ENCODE results near the gene REN.

DNA sequence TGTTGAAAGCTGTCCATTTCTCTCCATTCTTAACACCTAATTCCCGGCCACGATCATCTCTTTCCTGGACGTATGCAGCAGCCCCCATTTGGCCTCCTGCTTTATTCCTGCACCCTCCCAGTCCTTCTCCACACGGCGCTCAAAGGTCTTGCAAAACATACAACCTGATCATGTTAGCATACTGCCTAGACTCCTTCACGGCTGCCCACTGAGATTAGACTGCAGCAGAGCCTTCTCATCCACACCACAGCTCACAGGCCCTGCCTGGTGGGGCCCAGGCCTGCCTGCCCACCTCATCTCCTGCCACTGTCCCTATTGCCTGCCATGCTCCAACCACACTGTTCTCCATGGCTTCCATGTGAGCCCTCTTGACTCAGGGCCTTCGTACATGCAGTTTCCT is 44.9 kb upstream of the REN start:
- TF ChIP-seq POLR2A (IDR thresholded peaks at IDR 0.05): no peak
- TF ChIP-seq, protein P1, sequence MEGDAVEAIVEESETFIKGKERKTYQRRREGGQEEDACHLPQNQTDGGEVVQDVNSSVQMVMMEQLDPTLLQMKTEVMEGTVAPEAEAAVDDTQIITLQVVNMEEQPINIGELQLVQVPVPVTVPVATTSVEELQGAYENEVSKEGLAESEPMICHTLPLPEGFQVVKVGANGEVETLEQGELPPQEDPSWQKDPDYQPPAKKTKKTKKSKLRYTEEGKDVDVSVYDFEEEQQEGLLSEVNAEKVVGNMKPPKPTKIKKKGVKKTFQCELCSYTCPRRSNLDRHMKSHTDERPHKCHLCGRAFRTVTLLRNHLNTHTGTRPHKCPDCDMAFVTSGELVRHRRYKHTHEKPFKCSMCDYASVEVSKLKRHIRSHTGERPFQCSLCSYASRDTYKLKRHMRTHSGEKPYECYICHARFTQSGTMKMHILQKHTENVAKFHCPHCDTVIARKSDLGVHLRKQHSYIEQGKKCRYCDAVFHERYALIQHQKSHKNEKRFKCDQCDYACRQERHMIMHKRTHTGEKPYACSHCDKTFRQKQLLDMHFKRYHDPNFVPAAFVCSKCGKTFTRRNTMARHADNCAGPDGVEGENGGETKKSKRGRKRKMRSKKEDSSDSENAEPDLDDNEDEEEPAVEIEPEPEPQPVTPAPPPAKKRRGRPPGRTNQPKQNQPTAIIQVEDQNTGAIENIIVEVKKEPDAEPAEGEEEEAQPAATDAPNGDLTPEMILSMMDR (IDR thresholded peaks at IDR 0.05): no peak

All from heart left ventricle (tissue), 13 donors.